IMR-90 (cell line): Measurements from ENCODE around the gene MYO7B. TPM values are rescaled to one million over a fixed set of nuclear protein-coding genes. Genes with fewer than 3 reads are reported as not detected.

Experiments
- ATAC-seq: fragments of 200-7000 bp; cut with Tn5 transposase; 2 replicates; pipeline ENCODE4 v1.9.1; 2020; ENCODE audit warnings: low read depth, mild to moderate bottlenecking, moderate library complexity
- BruUV-seq: library from RNA; stranded (reverse); fragments of 400-500 nt; replicated peaks from 2 replicates; lab custom pipeline; 2021; lab: Mats Ljungman, UMichigan
- CTCF ChIA-PET: fragments of 300-600 bp; formaldehyde crosslinking; extraction: SDS; loops from one replicate; lab custom pipeline; 2021; ENCODE audit warnings: antibody characterized with exemption; lab: Yijun Ruan, JAX
- POLR2A ChIA-PET: fragments of 300-600 bp; sonication (Branson Sonifier 250); formaldehyde crosslinking; loops from one replicate; lab custom pipeline; 2022; ENCODE audit warnings: antibody characterized with exemption; ENCODE audit not compliant: unreplicated experiment; lab: Charles Lee
- DNase-seq: peaks from one replicate; pipeline ENCODE4 v3.0.0; 2013
- H2AFZ ChIP-seq: replicated peaks from 2 replicates; pipeline ENCODE3; 2013; ENCODE audit warnings: low read length, mild to moderate bottlenecking; ENCODE audit not compliant: poor library complexity
- H2AK5ac ChIP-seq: 2 replicates; pipeline ENCODE4 v1.6.1; 2013; ENCODE audit warnings: low read depth, low read length, inconsistent platforms
- H2AK9ac ChIP-seq: replicated peaks from 2 replicates; pipeline ENCODE3; 2013; ENCODE audit warnings: mild to moderate bottlenecking, low read depth, low read length, moderate library complexity; ENCODE audit not compliant: poor library complexity
- H2BK120ac ChIP-seq: 2 replicates; pipeline ENCODE4 v1.6.1; 2013; ENCODE audit warnings: low read depth, low read length, inconsistent platforms
- H2BK15ac ChIP-seq: 3 replicates; pipeline ENCODE4 v1.6.1; 2013; ENCODE audit warnings: low read depth, low read length, inconsistent platforms
- H2BK20ac ChIP-seq: 2 replicates; pipeline ENCODE4 v1.6.1; 2013; ENCODE audit warnings: low read depth, mild to moderate bottlenecking, inconsistent platforms, low read length, moderate library complexity
- H2BK5ac ChIP-seq: 2 replicates; pipeline ENCODE4 v1.6.1; 2013; ENCODE audit warnings: mild to moderate bottlenecking, low read depth, low read length, inconsistent platforms; ENCODE audit not compliant: poor library complexity, severe bottlenecking
- H3K14ac ChIP-seq: replicated peaks from 2 replicates; pipeline ENCODE4 v1.6.1; 2013; ENCODE audit warnings: low read depth, low read length, inconsistent platforms
- H3K18ac ChIP-seq: 2 replicates; pipeline ENCODE4 v1.6.1; 2013; ENCODE audit warnings: low read depth, low read length, control low read depth
- H3K23ac ChIP-seq: 2 replicates; pipeline ENCODE4 v1.6.1; 2013; ENCODE audit warnings: low read depth, low read length, inconsistent platforms
- H3K27ac ChIP-seq: 2 replicates; pipeline ENCODE4 v1.5.1; 2013; ENCODE audit warnings: mild to moderate bottlenecking, control low read depth, low read length; ENCODE audit not compliant: insufficient read depth
- H3K27me3 ChIP-seq: 2 replicates; pipeline ENCODE4 v1.6.1; 2013; ENCODE audit warnings: low read length; ENCODE audit not compliant: control insufficient read depth, insufficient read depth
- H3K36me3 ChIP-seq: 2 replicates; pipeline ENCODE4 v1.6.1; 2013; ENCODE audit warnings: low read length, mixed read lengths; ENCODE audit not compliant: control insufficient read depth, insufficient read depth
- H3K4ac ChIP-seq: 2 replicates; pipeline ENCODE4 v1.6.1; 2013; ENCODE audit warnings: low read depth, low read length, inconsistent platforms
- H3K4me1 ChIP-seq: 2 replicates; pipeline ENCODE4 v1.6.1; 2013; ENCODE audit warnings: low read length, mixed read lengths; ENCODE audit not compliant: control insufficient read depth, insufficient read depth
- H3K4me2 ChIP-seq: 2 replicates; pipeline ENCODE4 v1.6.1; 2013; ENCODE audit warnings: low read depth, mild to moderate bottlenecking, control low read depth, low read length, moderate library complexity
- H3K4me3 ChIP-seq: 2 replicates; pipeline ENCODE4 v1.5.1; 2013; ENCODE audit warnings: low read depth, mild to moderate bottlenecking, control low read depth, low read length, moderate library complexity; ENCODE audit not compliant: insufficient read depth
- H3K56ac ChIP-seq: 2 replicates; pipeline ENCODE4 v1.6.1; 2013; ENCODE audit warnings: low read length, inconsistent platforms; ENCODE audit not compliant: insufficient read depth; ENCODE audit errors: extremely low read depth
- H3K79me1 ChIP-seq, 2 experiments: 2 replicates each; pipeline ENCODE4 v1.6.1; 2013; ENCODE audit warnings: low read length in 2 of 2, inconsistent platforms in 1 of 2, low read depth in 1 of 2
- H3K9ac ChIP-seq: 2 replicates; pipeline ENCODE4 v1.6.1; 2013; ENCODE audit warnings: low read depth, low read length, control low read depth
- H3K9me1 ChIP-seq: 2 replicates; pipeline ENCODE4 v1.6.1; 2013; ENCODE audit warnings: low read length, inconsistent platforms; ENCODE audit not compliant: insufficient read depth
- H3K9me3 ChIP-seq: 2 replicates; pipeline ENCODE4 v1.6.1; 2013; ENCODE audit warnings: low read length; ENCODE audit not compliant: control insufficient read depth, insufficient read depth
- H4K20me1 ChIP-seq: 2 replicates; pipeline ENCODE4 v1.6.1; 2013; ENCODE audit warnings: low read length, inconsistent platforms; ENCODE audit not compliant: insufficient read depth
- H4K5ac ChIP-seq: 2 replicates; pipeline ENCODE4 v1.6.1; 2013; ENCODE audit warnings: mild to moderate bottlenecking, low read depth, low read length, control low read depth
- H4K8ac ChIP-seq, 2 experiments: 2 replicates each; pipeline ENCODE4 v1.6.1; 2013; ENCODE audit warnings: low read depth in 2 of 2, low read length in 2 of 2, control low read depth in 1 of 2, inconsistent platforms in 1 of 2
- H4K91ac ChIP-seq: 2 replicates; pipeline ENCODE4 v1.6.1; 2013; ENCODE audit warnings: low read depth, low read length, inconsistent platforms; ENCODE audit not compliant: insufficient read depth
- BHLHE40 ChIP-seq: fragments of 150-350 bp; IDR thresholded peaks from 2 replicates; pipeline ENCODE4 v1.6.1; 2016; ENCODE audit warnings: mild to moderate bottlenecking, low read depth, low read length
- CEBPB ChIP-seq: IDR thresholded peaks from 2 replicates; pipeline ENCODE4 v1.6.1; 2012; ENCODE audit warnings: low read depth, low read length, improper control_type of control experiment
- CHD1 ChIP-seq: IDR thresholded peaks from 2 replicates; pipeline ENCODE4 v1.6.1; 2012; ENCODE audit warnings: low read depth, low read length, improper control_type of control experiment
- CTCF ChIP-seq: conservative IDR thresholded peaks from 2 replicates; pipeline ENCODE4 v1.5.1; 2012; ENCODE audit warnings: mild to moderate bottlenecking, low read depth, low read length, improper control_type of control experiment
- ELK1 ChIP-seq: fragments of 150-350 bp; IDR thresholded peaks from 2 replicates; pipeline ENCODE4 v1.6.1; 2016; ENCODE audit warnings: low read depth, mild to moderate bottlenecking, low read length, moderate library complexity, borderline replicate concordance
- FOS ChIP-seq: fragments of 150-350 bp; IDR thresholded peaks from 2 replicates; pipeline ENCODE4 v1.6.1; 2016; ENCODE audit warnings: low read depth, low read length
- MAFK ChIP-seq: IDR thresholded peaks from 2 replicates; pipeline ENCODE4 v1.6.1; 2012; ENCODE audit warnings: low read depth, low read length, improper control_type of control experiment
- MAZ ChIP-seq: IDR thresholded peaks from 2 replicates; pipeline ENCODE4 v1.6.1; 2012; ENCODE audit warnings: low read depth, mild to moderate bottlenecking, low read length, improper control_type of control experiment, moderate library complexity, borderline replicate concordance
- MXI1 ChIP-seq: IDR thresholded peaks from 2 replicates; pipeline ENCODE4 v1.6.1; 2012; ENCODE audit warnings: low read depth, mild to moderate bottlenecking, low read length, moderate library complexity, borderline replicate concordance
- NFE2L2 ChIP-seq: fragments of 150-350 bp; IDR thresholded peaks from 2 replicates; pipeline ENCODE4 v1.6.1; 2016; ENCODE audit warnings: low read depth, mild to moderate bottlenecking, low read length
- POLR2A ChIP-seq: IDR thresholded peaks from 2 replicates; pipeline ENCODE4 v1.6.1; 2012; ENCODE audit warnings: mild to moderate bottlenecking, low read depth, low read length
- RAD21 ChIP-seq: IDR thresholded peaks from 2 replicates; pipeline ENCODE4 v1.6.1; 2012; ENCODE audit warnings: low read length, improper control_type of control experiment
- RCOR1 ChIP-seq: IDR thresholded peaks from 2 replicates; pipeline ENCODE4 v1.6.1; 2012; ENCODE audit warnings: mild to moderate bottlenecking, low read length, improper control_type of control experiment; ENCODE audit not compliant: insufficient replicate concordance
- RFX5 ChIP-seq: IDR thresholded peaks from 2 replicates; pipeline ENCODE4 v1.8.0; 2012; ENCODE audit warnings: low read depth, mild to moderate bottlenecking, low read length, moderate library complexity
- SMC3 ChIP-seq: fragments of 150-350 bp; IDR thresholded peaks from 2 replicates; pipeline ENCODE4 v1.6.1; 2016; ENCODE audit warnings: low read depth, mild to moderate bottlenecking, antibody characterized with exemption, low read length, moderate library complexity
- USF2 ChIP-seq: fragments of 150-350 bp; IDR thresholded peaks from 2 replicates; pipeline ENCODE4 v1.6.1; 2017; ENCODE audit warnings: mild to moderate bottlenecking, antibody characterized with exemption, low read length, low read depth
- WGBS, 2 experiments: methylation state at CpG; one replicate each; pipeline versions ENCODE4 v1.1.5 to v1.1.7; 2013; ENCODE audit warnings: missing lambda C conversion rate in 2 of 2; ENCODE audit not compliant: insufficient read length in 1 of 2; ENCODE audit errors: extremely low coverage in 2 of 2; 5-methylcytosine and 5-hydroxymethylcytosine counted together
- dilution Hi-C: fragments of 300-500 bp; cut with HindIII; formaldehyde crosslinking; loops from one replicate; pipeline ENCODE4 v1.14.3; 2018; ENCODE audit warnings: low sequenced_read_pairs; ENCODE audit not compliant: unreplicated experiment
- in situ Hi-C: fragments of 300-500 bp; cut with MboI; formaldehyde crosslinking; loops from 3 replicates; pipeline ENCODE4 v1.14.3; 2019; ENCODE audit warnings: low sequenced_read_pairs, inconsistent platforms, mixed read lengths
- intact Hi-C: fragments of 100-400 bp; cut with micrococcal nuclease; formaldehyde crosslinking; loops from 2 replicates; pipeline ENCODE4 v1.10.0; 2022
- polyA plus RNA-seq, 3 experiments: library from polyadenylated mRNA; depleted of rRNA; stranded (reverse); fragments of >200 nt; gene quantifications; 2 replicates each; pipeline ENCODE4 v1.2.3, GENCODE V29; 2012; ENCODE audit warnings: low replicate concordance in 1 of 3
- total RNA-seq: library from RNA; depleted of rRNA; stranded (reverse); fragments of >200 nt; gene quantifications from 2 replicates; pipeline ENCODE4 v1.2.3, GENCODE V29; 2012

Gene MYO7B
- total and polyA plus RNA-seq, 2 of the 4 experiments (the other 2 are of a cell fraction), result 0.18 to 0.46 TPM

GRCh38 chr2:127568128-127568527 is 32.6 kb downstream of the MYO7B start:
- CTCF ChIA-PET, result no interaction called here
- in situ Hi-C loops, result no loop called here
- no peak overlapping the region for H3K27ac ChIP-seq

More at GRCh38 chr2:127568128-127568527, 32.6 kb downstream of the MYO7B start:
- Histone ChIP-seq H3K14ac (no peak overlapping the region), H3K23ac (no peak overlapping the region), H2BK15ac (no peak overlapping the region), H3K27me3 (peaks cover 10% of the 10 kb centered on the region), H3K4me3 (no peak overlapping the region), H4K20me1 (no peaks in the 10 kb centered on the region), H3K9me3 (peaks cover 2% of the 10 kb centered on the region; the same call in 1 of the 2 replicates), H4K91ac (no peak overlapping the region), H4K8ac (no peak overlapping the region), H4K5ac (no peak overlapping the region), H2BK20ac (no peak overlapping the region), H2AK9ac (no peak overlapping the region), H3K4me1 (no peaks in the 10 kb centered on the region; the same call in 1 of the 2 replicates), H3K18ac (no peak overlapping the region), H3K4ac (no peak overlapping the region), H2BK120ac (no peak overlapping the region), H3K79me1 (no peaks in the 10 kb centered on the region), H3K4me2 (no peak overlapping the region), H3K36me3 (no peaks in the 10 kb centered on the region), H2AK5ac (no peak overlapping the region), H3K9ac (no peak overlapping the region), H2BK5ac (no peak overlapping the region), H3K9me1 (no peaks in the 10 kb centered on the region), H2AFZ (no peak overlapping the region), H3K56ac (no peak overlapping the region)
- intact Hi-C loops, result no loop called here
- DNase-seq (no peak), ATAC-seq (no peak)
- WGBS, 2 experiments, result 83% methylated on average over 1 of the region's 6 CpGs; no CpG with 5 or more reads in 1 of the 2 experiments
- POLR2A ChIA-PET, result no interaction called here
- dilution Hi-C loops, result no loop called here
- no TSS peak for BruUV-seq
- no peak for TF ChIP-seq CHD1
- no peak for TF ChIP-seq ELK1
- no peak for TF ChIP-seq POLR2A
- no peak for TF ChIP-seq CTCF
- no peak for TF ChIP-seq NFE2L2
- no peak for TF ChIP-seq BHLHE40
- TF ChIP-seq USF2, result no peak
- no peak for TF ChIP-seq MAZ
- TF ChIP-seq RFX5, result no peak
- TF ChIP-seq MXI1, result no peak
- no peak for TF ChIP-seq CEBPB
- TF ChIP-seq RCOR1, result no peak
- TF ChIP-seq SMC3, result no peak
- TF ChIP-seq FOS, result no peak
- TF ChIP-seq MAFK, result no peak
- TF ChIP-seq RAD21, result no peak
